NT2/D1 (cell line): ENCODE data around the gene TTC13.

ENCODE experiments used
- DNase-seq: peaks from one replicate; pipeline ENCODE4 v3.0.0-alpha.2; 2011; ENCODE audit warnings: low read depth, low spot score
- H3K27me3 ChIP-seq: 2 replicates; pipeline ENCODE4 v1.6.0; 2011; ENCODE audit warnings: mild to moderate bottlenecking; ENCODE audit not compliant: insufficient read length, insufficient read depth
- H3K36me3 ChIP-seq: 2 replicates; pipeline ENCODE4 v1.6.1; 2011; ENCODE audit warnings: mild to moderate bottlenecking, low read length, mixed read lengths; ENCODE audit not compliant: insufficient read depth, insufficient read length
- H3K4me1 ChIP-seq: 2 replicates; pipeline ENCODE4 v1.5.1; 2011; ENCODE audit not compliant: insufficient read depth, insufficient read length
- H3K4me3 ChIP-seq: 2 replicates; pipeline ENCODE4 v1.5.1; 2011; ENCODE audit warnings: low read depth; ENCODE audit not compliant: insufficient read length
- H3K9ac ChIP-seq: 2 replicates; pipeline ENCODE4 v1.6.0; 2011; ENCODE audit warnings: low read depth; ENCODE audit not compliant: insufficient read length
- H3K9me3 ChIP-seq: 2 replicates; pipeline ENCODE4 v1.5.1; 2011; ENCODE audit warnings: mild to moderate bottlenecking, low read length; ENCODE audit not compliant: insufficient read depth
- SUZ12 ChIP-seq: IDR thresholded peaks from 2 replicates; pipeline ENCODE4 v1.6.1; 2011; ENCODE audit not compliant: insufficient read length, insufficient read depth; ENCODE audit errors: extremely low read depth
- YY1 ChIP-seq: IDR thresholded peaks from 2 replicates; pipeline ENCODE4 v1.6.1; 2011; ENCODE audit not compliant: insufficient read length, insufficient read depth
- ZNF274 ChIP-seq: IDR thresholded peaks from 2 replicates; pipeline ENCODE4 v1.6.1; 2011; ENCODE audit warnings: mild to moderate bottlenecking, low read depth, low read length

The TTC13 gene

DNA sequence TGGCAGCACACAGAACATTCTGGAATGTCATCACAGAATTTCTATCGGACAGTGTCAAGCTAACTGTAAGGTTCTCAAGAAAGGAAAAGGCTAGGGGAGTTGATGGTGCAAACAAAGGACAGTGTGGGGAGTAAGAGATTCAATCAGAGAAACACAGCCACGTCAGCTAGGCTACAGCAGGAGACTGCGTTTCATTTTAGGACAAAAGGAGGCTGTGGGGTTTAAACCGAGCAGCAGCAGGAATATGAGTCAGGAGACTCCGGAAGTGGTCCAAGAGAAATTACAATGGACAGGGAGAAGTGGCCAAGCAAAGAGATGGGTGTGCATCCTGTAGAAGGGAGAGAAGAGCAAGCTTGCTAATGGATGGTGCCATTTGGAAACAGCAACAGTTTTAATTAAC lies 72.9 kb downstream of the TTC13 start:
- Histone ChIP-seq H3K36me3 (peaks cover 9% of the 10 kb centered on the region), H3K9ac (no peak overlapping the region), H3K4me1 (no peaks in the 10 kb centered on the region), H3K27me3 (no peaks in the 10 kb centered on the region), H3K4me3 (no peak overlapping the region), H3K9me3 (no peaks in the 10 kb centered on the region)
- no peak for TF ChIP-seq SUZ12
- DNase-seq = no peak

- Histone ChIP-seq H3K9me3 (no peaks in the 10 kb centered on the region), H3K36me3 (no peaks in the 10 kb centered on the region), H3K4me1 (no peaks in the 10 kb centered on the region), H3K9ac (no peak overlapping the region), H3K4me3 (no peak overlapping the region), H3K27me3 (no peaks in the 10 kb centered on the region)
- no peak for TF ChIP-seq YY1
- TF ChIP-seq ZNF274 = no peak
- no peak for TF ChIP-seq SUZ12
- no peak for DNase-seq
Measured at GRCh38 chr1:230902349-230902923, 76.2 kb downstream of the TTC13 start.

DNA sequence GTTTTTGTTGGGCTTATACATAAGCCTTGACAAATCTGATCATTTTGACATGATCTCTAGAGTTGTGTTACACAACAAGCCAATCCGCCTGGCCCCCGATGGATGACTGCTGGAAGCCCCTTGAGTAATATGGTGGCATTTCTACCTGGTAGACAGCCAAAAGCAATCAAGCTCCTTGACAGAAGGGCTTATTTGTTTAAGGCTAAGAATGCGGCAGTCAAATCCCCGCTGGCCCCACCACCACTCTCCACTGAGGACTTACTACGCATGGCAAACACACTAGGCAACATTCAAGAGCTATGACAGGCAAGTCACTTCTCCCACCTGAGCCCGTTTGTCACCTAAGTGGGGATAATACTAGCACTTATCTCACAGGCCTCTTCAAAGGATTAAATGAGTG lies 77.0 kb downstream of the TTC13 start:
- no peak for DNase-seq
- H3K27me3 ChIP-seq = no peaks in the 10 kb centered on the region
- no peaks in the 10 kb centered on the region for H3K36me3 ChIP-seq
- no peak for TF ChIP-seq ZNF274
- no peak for TF ChIP-seq SUZ12
- TF ChIP-seq YY1 = no peak
- H3K4me1 ChIP-seq = no peaks in the 10 kb centered on the region
- H3K9ac ChIP-seq = no peak overlapping the region
- H3K4me3 ChIP-seq = no peak overlapping the region
- H3K9me3 ChIP-seq = no peaks in the 10 kb centered on the region

- H3K9me3 ChIP-seq = no peaks in the 10 kb centered on the region
- DNase-seq = no peak
- no peak for TF ChIP-seq SUZ12
- TF ChIP-seq ZNF274 = no peak
- no peak for TF ChIP-seq YY1
- no peaks in the 10 kb centered on the region for H3K36me3 ChIP-seq
- no peak overlapping the region for H3K9ac ChIP-seq
- no peaks in the 10 kb centered on the region for H3K4me1 ChIP-seq
- H3K4me3 ChIP-seq = no peak overlapping the region
- no peaks in the 10 kb centered on the region for H3K27me3 ChIP-seq
Measured at GRCh38 chr1:230900984-230901383, 77.7 kb downstream of the TTC13 start.

- no peak for TF ChIP-seq SUZ12
- TF ChIP-seq YY1 = no peak
- no peak for TF ChIP-seq ZNF274
- H3K4me1 ChIP-seq = no peaks in the 10 kb centered on the region
- H3K9ac ChIP-seq = no peak overlapping the region
- H3K4me3 ChIP-seq = no peak overlapping the region
- no peak for DNase-seq
- H3K36me3 ChIP-seq = no peaks in the 10 kb centered on the region
- H3K9me3 ChIP-seq = no peaks in the 10 kb centered on the region
- no peaks in the 10 kb centered on the region for H3K27me3 ChIP-seq
Measured at GRCh38 chr1:230899841-230900251, 78.8 kb downstream of the TTC13 start.

DNA sequence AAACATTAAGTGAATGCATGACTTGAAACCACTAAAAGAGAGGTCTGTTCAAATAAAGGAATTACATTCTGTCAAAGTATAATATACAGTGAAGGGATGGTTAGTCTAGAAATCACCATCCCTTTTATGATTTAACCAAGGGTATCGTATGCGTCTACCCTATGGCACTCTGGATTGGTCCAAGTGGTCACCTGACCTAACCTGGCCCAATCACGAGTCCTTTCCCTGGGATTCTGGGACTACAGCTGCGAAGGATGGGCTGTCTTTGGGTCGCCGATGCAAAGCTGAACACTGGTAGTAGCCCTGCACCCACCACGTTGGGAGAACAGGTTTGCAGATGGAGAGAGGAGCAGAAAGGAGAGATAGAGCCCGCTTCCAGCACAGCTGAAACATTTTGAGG lies 79.9 kb downstream of the TTC13 start:
- Histone ChIP-seq H3K4me1 (peaks cover 2% of the 10 kb centered on the region), H3K4me3 (no peak overlapping the region), H3K9me3 (no peaks in the 10 kb centered on the region), H3K27me3 (no peaks in the 10 kb centered on the region), H3K36me3 (no peaks in the 10 kb centered on the region), H3K9ac (no peak overlapping the region)
- TF ChIP-seq ZNF274 (no peak), YY1 (no peak), SUZ12 (no peak)
- no peak for DNase-seq

- no peaks in the 10 kb centered on the region for H3K36me3 ChIP-seq
- no peak overlapping the region for H3K4me3 ChIP-seq
- no peaks in the 10 kb centered on the region for H3K9me3 ChIP-seq
- H3K4me1 ChIP-seq = peaks cover 2% of the 10 kb centered on the region
- DNase-seq = no peak
- TF ChIP-seq ZNF274 (no peak), YY1 (no peak), SUZ12 (no peak)
- no peak overlapping the region for H3K9ac ChIP-seq
- no peaks in the 10 kb centered on the region for H3K27me3 ChIP-seq
Measured at GRCh38 chr1:230898144-230898543, 80.5 kb downstream of the TTC13 start.
